GM21737 (cell line): ENCODE data around the gene DEPDC5.

Experiments used
- ATAC-seq: cut with Tn5 transposase; IDR thresholded peaks from one replicate; pipeline ENCODE4 v1.9.1; 2021; ENCODE audit warnings: mild to moderate bottlenecking, moderate library complexity; ENCODE audit not compliant: unreplicated experiment

DEPDC5 gene

DNA sequence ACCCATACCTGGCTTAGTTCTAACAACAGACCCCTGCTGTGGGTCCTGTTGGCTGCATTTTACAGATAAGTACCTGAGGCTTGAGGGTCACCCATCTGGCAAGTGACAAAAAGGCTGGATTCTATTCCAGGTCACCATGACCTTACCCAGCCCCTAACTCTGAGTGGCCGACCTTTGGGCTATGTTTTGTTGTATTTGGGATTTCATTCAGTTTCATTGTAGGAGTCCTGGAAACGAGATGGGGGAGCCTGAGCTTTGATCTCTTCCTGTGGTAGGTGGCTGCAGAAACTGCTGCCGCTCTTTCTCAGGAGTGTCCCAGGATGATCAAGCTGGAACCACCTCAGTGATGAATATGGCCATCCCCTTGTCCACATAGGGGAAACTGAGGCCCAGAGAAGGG, 165.9 kb downstream of the DEPDC5 start:
- no peak for ATAC-seq

DNA sequence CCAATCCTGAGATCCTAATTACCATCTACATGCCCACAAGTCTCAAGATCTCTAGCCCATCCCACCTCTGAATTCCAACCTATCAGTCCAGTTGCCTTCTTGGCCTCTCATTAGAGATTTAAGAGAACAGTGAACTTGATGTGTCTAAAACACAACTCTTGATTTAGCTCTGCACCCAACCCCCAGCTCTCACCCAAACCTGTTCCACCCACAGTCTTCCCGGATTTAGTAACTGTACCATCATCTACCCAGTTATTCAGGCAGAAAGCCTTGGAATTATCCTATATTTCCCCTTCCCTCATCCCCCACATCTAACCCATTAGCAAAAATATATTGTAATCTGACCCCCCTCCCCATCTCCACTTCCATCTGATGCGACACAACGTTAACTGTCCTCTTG, 166.5 kb downstream of the DEPDC5 start:
- no peak for ATAC-seq

GRCh38 chr22:31921106-31921505, 167.3 kb downstream of the DEPDC5 start:
- no peak for ATAC-seq

- ATAC-seq = no peak
These were observed 168.7 kb downstream of the DEPDC5 start for GRCh38 chr22:31922534-31922933.

- no peak for ATAC-seq
These were observed 169.3 kb downstream of the DEPDC5 start for GRCh38 chr22:31923136-31923535.

DNA sequence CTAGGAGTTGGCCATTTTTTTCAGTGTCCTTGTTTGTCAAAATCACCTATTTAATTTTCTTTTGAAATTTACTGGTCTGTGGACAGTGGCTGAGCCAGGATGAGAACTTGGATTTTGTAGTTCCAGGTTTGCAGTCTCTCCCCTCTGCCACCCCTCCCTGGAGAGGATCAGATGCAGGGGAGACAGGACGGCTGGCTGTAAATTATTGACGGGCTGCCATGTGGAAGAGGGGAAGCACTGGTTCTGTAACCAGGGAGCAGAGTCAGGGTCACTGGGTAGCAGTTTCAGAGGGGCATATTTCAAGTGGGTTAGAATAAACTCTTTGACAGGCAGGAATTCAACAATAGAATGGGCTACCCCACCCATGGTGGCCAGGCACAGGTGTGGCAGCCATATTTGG, 169.9 kb downstream of the DEPDC5 start:
- ATAC-seq = no peak

GRCh38 chr22:31925056-31925455, 171.2 kb downstream of the DEPDC5 start:
- no peak for ATAC-seq

DNA sequence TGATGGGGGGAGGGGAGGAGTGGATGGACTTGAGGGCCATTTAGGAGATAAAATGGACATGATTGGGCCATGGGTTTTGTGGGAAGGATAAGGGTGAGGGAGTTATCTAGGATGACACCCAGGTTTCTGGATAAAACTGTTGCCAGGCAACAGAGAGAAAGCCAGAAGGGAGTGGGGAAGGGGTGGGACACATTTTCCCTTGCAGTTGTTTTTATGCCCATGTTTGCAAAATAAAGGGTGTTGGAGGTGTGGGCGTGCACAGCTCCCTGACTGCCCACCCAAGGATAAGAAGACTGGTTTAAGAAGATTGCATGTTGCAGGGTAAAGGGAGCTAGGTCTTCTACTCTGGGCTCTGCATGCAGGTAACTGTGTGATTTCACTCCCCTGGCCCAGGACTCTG, 172.2 kb downstream of the DEPDC5 start:
- ATAC-seq = no peak

- no peak for ATAC-seq
These were observed 173.2 kb downstream of the DEPDC5 start for GRCh38 chr22:31926969-31927368.

- no peak for ATAC-seq
These were observed 173.7 kb downstream of the DEPDC5 start for GRCh38 chr22:31927562-31927961.

DNA sequence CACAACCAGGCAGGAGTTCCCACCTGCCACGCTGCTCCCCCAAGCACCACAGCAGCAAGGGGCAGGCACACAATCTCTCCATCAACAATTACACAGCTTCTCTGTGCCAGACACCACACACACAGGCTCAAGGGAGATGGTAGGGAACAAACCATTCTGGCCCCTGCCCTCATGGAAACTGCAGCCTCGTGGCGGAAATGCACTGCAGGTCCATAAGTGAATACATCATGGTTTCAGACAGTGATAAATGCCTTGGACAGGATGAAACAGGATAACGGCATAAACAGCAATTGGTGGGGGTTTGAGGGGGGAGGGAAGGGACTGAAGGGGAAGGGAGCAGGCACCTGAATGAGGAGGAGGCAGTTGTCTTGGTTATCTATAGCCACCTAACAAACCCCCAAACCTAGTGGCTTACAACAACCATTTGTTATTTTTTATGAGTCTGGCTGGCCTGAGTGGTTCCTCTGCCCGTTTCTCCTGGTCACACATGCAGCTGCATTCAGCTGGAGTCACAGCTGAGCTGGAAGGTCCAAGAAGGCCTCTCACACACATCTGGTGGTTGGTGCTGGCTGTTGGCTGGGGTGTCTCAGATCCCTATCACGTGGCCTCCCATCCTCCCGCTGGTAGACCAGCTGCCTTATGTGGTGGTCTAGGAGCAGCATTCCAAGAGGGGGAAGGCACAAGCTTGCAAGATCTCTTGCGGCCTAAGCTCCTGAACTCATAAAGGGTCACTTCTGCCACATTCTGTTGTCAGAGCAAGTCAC, 175.5 kb downstream of the DEPDC5 start:
- ATAC-seq = no peak

DNA sequence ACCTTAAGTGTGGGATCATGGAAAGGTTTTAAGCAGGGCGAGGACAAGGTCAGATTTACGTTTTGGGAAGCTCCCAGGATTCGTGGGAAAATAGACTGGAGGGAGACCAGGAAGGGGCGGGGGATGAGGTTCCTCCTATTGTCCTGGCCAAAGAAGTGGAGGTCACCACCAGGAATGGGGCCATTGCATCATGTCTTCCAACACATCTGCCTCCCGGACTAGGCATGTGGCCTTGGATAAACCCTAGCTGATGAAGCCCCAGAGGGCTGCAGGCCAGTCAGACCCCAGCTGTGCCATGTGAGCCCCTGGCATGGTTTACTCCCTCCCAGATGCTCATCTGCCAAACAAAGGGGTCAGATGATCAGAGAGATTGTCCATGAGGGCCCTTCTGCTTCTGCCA, 179.0 kb downstream of the DEPDC5 start:
- no peak for ATAC-seq

DNA sequence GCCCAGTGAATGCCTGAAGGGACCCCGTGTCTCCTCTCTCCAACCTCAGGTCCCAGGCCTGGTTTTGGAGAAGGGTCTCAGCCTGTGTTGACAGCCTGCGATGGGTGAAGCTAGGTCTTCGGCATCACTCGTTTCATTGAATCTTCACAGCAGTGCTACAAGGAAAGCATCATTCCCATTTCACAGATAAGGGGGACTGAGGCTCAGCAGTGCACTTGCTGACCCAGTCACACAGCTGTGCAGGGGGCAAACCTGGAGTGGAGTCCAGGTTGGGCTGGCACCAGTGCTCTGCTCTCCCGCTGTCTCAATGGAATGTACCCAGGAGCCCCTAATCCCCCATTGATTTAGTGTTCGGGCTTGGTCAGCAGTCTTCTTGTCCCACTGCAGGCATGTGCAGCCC, 179.6 kb downstream of the DEPDC5 start:
- ATAC-seq = no peak

GRCh38 chr22:31933816-31934482, 180.1 kb downstream of the DEPDC5 start:
- no peak for ATAC-seq

DNA sequence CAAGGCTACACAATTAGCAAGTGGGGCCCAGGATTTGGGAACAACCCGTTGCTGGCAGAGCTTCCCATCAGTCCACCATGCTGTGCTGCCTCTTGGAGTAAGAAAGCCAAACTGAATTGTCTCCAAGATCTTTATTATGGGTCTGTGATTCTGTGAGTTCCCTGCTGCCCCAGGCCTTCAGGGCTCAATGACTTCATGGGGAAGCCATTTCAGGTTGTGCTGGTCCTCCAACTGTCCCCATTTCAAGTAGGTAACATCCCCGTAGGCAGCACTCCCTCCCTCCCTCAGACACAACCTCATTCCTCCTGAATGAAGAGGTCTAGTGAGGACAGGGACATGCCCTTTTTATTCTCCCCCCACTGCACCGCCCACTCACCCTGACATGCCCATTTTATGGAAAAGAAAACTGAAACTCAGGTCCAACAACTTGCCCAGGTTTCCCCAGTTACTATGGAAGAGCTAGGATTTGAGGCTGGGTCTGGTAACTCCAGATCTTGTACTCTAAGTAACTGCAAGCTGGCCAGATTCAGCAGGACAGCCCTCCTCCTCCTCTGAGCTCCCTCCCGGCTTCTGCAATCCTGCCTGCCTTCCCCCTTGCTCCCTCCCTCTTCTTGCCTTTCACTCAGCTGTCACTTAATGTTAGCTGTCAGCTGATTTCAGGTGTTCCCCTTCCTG, 182.3 kb downstream of the DEPDC5 start:
- ATAC-seq = no peak

GRCh38 chr22:31937341-31937740, 183.5 kb downstream of the DEPDC5 start:
- no peak for ATAC-seq

- no peak for ATAC-seq
These were observed 184.5 kb downstream of the DEPDC5 start for GRCh38 chr22:31938296-31938695.

- ATAC-seq = no peak
These were observed 186.7 kb downstream of the DEPDC5 start for GRCh38 chr22:31940506-31940905.

DNA sequence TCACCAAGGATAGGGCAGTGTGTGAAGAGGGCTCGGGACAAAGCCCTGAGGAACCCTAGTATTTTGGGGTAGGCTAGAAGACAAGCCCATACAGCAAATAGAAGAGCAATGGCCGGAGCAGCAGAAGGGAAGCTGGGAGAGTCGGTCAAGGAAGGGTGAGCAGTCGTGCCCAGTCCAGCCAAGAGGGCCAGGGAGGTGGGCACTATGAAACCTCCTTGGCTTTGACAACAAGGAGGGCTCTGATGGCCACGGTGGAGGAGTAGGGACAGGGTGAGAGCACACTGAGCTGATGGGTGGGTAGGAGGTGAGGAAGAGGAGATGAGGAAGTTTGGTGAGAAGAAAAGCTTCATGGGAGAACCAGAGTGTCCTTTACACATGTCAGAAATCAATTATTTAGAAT, 188.3 kb downstream of the DEPDC5 start:
- ATAC-seq = no peak

GRCh38 chr22:31943206-31943977, 189.6 kb downstream of the DEPDC5 start:
- no peak for ATAC-seq

DNA sequence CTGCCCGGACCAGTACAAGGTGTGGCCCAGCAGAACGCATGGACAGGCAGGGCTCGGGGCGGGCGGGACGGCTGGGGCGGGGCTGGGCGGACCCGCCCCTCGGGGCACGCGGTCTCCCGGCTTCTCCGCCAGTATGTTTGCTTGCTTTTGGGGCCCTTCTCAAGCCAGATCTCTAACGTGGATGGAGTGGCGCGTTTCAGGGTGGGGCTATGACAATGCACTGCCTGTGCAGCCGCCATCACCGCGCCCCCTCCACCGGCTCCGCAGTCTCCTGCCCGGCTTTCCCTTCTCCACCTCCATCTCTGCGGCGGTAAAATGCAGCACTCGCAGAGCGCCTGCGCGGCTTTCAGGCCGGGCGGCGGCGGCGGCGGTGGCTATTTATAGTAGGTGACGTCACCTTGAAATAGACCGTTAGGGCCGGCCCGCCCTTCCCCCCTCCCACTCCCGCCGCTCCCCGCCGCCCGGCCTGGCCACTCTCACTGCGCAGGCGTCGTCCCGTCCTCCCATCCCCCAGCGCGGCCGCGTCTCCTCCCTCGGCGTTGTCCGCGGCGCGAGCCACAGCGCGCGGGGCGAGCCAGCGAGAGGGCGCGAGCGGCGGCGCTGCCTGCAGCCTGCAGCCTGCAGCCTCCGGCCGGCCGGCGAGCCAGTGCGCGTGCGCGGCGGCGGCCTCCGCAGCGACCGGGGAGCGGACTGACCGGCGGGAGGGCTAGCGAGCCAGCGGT, 190.3 kb downstream of the DEPDC5 start, which contains the start of gene YWHAH:
YWHAH (plus strand) TSS at position 558 of the 722 bp plus-strand sequence. CDS start 199 bp downstream, outside the sequence.
- peak; percentile 57 for ATAC-seq
